Fibroblast of pulmonary artery (primary cell): Measurements from ENCODE around the gene AKAP13.
"Not testable (repeated sequence)": the region's sequence is repeated elsewhere in the genome, so short reads cannot be mapped to it uniquely, and the experiment has no call there.

Experiments
- DNase-seq: peaks from one replicate; pipeline ENCODE4 v3.0.0-alpha.2; 2010; ENCODE audit warnings: low read depth
- H3K4me3 ChIP-seq: replicated peaks from 2 replicates; pipeline ENCODE4 v1.5.1; 2011; ENCODE audit warnings: low read depth, mild to moderate bottlenecking, control low read depth, low read length, moderate library complexity
- TF ChIP-seq, protein P1 (sequence below): IDR thresholded peaks from 2 replicates; pipeline ENCODE4 v1.5.1; 2011; ENCODE audit warnings: mild to moderate bottlenecking, control low read depth, low read length, inconsistent platforms; ENCODE audit errors: missing control alignments

The AKAP13 gene

GRCh38 chr15:85427286-85428028 is 47.1 kb downstream of the AKAP13 start:
- TF ChIP-seq, protein P1, sequence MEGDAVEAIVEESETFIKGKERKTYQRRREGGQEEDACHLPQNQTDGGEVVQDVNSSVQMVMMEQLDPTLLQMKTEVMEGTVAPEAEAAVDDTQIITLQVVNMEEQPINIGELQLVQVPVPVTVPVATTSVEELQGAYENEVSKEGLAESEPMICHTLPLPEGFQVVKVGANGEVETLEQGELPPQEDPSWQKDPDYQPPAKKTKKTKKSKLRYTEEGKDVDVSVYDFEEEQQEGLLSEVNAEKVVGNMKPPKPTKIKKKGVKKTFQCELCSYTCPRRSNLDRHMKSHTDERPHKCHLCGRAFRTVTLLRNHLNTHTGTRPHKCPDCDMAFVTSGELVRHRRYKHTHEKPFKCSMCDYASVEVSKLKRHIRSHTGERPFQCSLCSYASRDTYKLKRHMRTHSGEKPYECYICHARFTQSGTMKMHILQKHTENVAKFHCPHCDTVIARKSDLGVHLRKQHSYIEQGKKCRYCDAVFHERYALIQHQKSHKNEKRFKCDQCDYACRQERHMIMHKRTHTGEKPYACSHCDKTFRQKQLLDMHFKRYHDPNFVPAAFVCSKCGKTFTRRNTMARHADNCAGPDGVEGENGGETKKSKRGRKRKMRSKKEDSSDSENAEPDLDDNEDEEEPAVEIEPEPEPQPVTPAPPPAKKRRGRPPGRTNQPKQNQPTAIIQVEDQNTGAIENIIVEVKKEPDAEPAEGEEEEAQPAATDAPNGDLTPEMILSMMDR: no peak
- no peak for DNase-seq

GRCh38 chr15:85429522-85429921 is 49.1 kb downstream of the AKAP13 start:
- TF ChIP-seq, protein P1: no peak
- DNase-seq: no peak
- H3K4me3 ChIP-seq: no peak overlapping the region

More at GRCh38 chr15:85427286-85428028, 47.1 kb downstream of the AKAP13 start:
- no peak overlapping the region for H3K4me3 ChIP-seq

- TF ChIP-seq, protein P1: no peak
- no peak for DNase-seq
- H3K4me3 ChIP-seq: no peak overlapping the region
Observed at GRCh38 chr15:85430406-85431204, 50.2 kb downstream of the AKAP13 start.

DNA sequence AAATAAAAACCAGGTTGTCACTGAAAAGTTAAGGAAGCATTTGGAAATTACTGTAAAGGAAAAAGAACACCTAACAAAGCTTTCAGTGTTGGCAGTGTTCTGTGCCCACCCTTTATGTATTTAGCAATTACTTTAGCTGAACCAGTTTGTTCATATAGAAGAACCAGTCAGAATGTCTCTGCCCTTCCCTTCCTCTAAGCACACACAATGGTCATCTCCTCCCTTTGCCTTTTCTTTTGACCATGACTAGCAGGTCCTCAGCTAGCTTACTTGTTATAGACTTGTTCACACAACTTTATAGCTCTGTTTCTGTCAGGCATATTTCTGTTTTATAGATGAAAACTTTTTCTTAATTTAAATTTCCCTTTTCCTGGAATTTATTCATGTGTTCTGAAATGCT is 59.6 kb downstream of the AKAP13 start:
- no peak overlapping the region for H3K4me3 ChIP-seq
- TF ChIP-seq, protein P1: no peak
- DNase-seq: no peak

DNA sequence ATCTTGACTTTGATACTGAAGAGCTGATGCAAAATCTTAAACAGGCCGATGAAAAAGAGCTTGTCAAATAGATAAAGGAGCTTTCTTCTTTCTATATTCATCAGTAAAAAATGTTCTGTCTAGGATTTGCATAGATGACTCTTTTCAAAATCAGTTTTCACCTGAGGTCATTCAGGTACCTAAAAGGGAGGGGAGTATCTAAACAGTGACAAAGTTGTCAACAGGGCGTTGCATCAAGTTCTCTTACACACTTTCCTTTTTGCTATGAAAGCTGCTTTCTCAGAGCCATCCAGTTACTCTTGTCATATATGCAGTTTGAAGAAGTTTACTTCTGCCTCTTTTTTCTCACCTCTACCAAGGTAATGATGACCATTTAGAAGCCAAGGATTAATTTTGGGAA is 60.0 kb downstream of the AKAP13 start:
- DNase-seq: no peak

GRCh38 chr15:85441854-85442253 is 61.5 kb downstream of the AKAP13 start:
- not testable (repeated sequence) for H3K4me3 ChIP-seq
- peak; percentile 18 for DNase-seq

More for the DNA sequence above, 60.0 kb downstream of the AKAP13 start:
- TF ChIP-seq, protein P1: no peak
- no peak overlapping the region for H3K4me3 ChIP-seq

DNA sequence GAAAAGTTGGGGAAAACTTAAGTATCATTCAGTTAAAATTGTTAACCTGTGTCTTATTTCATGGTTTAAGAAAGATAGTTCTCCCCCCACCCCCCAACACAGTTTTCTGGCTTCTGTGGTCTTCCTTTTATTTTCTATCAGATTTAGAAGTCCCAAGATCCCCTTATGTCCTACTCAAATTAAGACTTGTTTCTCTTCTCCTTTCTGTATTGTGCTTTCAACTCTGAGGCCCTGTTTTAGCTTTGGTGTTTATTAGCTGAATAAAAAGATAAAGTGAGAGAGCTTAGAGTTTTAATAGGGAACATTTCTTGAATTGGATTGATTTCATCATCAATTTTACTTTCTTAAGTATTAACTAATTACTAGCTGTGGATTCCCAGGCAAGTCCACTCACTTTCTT is 62.6 kb downstream of the AKAP13 start:
- no peak overlapping the region for H3K4me3 ChIP-seq
- no peak for DNase-seq
- TF ChIP-seq, protein P1: no peak
